ENCODE data around the gene CTAG1B. TPM values are rescaled to one million over a fixed set of nuclear protein-coding genes. Genes with fewer than 3 reads are reported as not detected.

Gene CTAG1B
- total RNA-seq, 1 experiment from 2014 or later: not detected

GRCh38 chrX:154593201-154593600 is 25.9 kb downstream of the CTAG1B start:
- no peaks in the 10 kb centered on the region for H3K27me3 ChIP-seq (ENCODE audit: insufficient read depth, low read length)
- no peak overlapping the region for H3K27ac ChIP-seq (ENCODE audit: low read depth, low read length)
- H3K9me2 ChIP-seq (ENCODE audit: insufficient read depth): no peaks in the 10 kb centered on the region
- TF ChIP-seq POLR2A (IDR thresholded peaks at IDR 0.05; ENCODE audit: borderline replicate concordance, extremely low read depth, insufficient read depth, insufficient read length) (no peak), TCF7L2 (IDR thresholded peaks at IDR 0.05; ENCODE audit: borderline replicate concordance, extremely low read depth, insufficient read depth, insufficient read length) (no peak), EZH2phosphoT487 (IDR thresholded peaks at IDR 0.05; ENCODE audit: borderline replicate concordance) (no peak), ZBTB33 (IDR thresholded peaks at IDR 0.05; ENCODE audit: extremely low read depth, insufficient replicate concordance, low read length) (no peak), ZNF274 (IDR thresholded peaks at IDR 0.05; ENCODE audit: low read depth, low read length) (no peak), JUND (IDR thresholded peaks at IDR 0.05) (no peak), POLR2AphosphoS5 (IDR thresholded peaks at IDR 0.05; ENCODE audit: low read depth, low read length) (no peak), MAX (IDR thresholded peaks at IDR 0.05) (no peak), ZFX (IDR thresholded peaks at IDR 0.05) (no peak), SP1 (IDR thresholded peaks at IDR 0.05; ENCODE audit: low read depth) (no peak), EZH2 (IDR thresholded peaks at IDR 0.05) (no peak)
- no peak overlapping the region for H2AFZ ChIP-seq (ENCODE audit: low read depth, low read length, poor library complexity, severe bottlenecking)
- no peaks in the 10 kb centered on the region for H3K36me3 ChIP-seq (ENCODE audit: control insufficient read depth in 1 of 2, insufficient read depth in 2 of 2, low read length in 2 of 2)
- H3K4me2 ChIP-seq (ENCODE audit: low read length): no peak overlapping the region
- H3K4me3 ChIP-seq (replicated peaks in 1 of 2; ENCODE audit: low read depth in 1 of 2, low read length in 2 of 2): no peak overlapping the region
- ATAC-seq: no peak
- CTCF ChIA-PET: no interaction called here
- intact Hi-C loops (cut with micrococcal nuclease): no loop called here
- no peak overlapping the region for H3K9ac ChIP-seq (ENCODE audit: low read length)
- no peaks in the 10 kb centered on the region for H3K9me3 ChIP-seq (ENCODE audit: control insufficient read depth in 1 of 2, insufficient read depth in 1 of 2, low read depth in 1 of 2, low read length in 2 of 2)
- DNase-seq (ENCODE audit: low read depth, low spot score): no peak
- no peaks in the 10 kb centered on the region for H4K20me1 ChIP-seq (ENCODE audit: insufficient read depth)
- peaks cover 6 to 11% of the 10 kb centered on the region in 2 experiments; a peak in 3 of 4 replicates for H3K4me1 ChIP-seq (ENCODE audit: control insufficient read depth in 1 of 2, insufficient read depth in 2 of 2, low read length in 2 of 2)
- no peaks in the 10 kb centered on the region for H3K79me2 ChIP-seq (ENCODE audit: insufficient read depth, low read length)
- RAD21 ChIA-PET (ENCODE audit: low non-redundant PET in 1 of 2, low total read pairs in 2 of 2, uncharacterized antibody in 2 of 2, unreplicated experiment in 2 of 2): no interaction called here
- no TSS peak for BruUV-seq (replicated peaks)
- POLR2A ChIA-PET: no interaction called here
